Endothelial cell of umbilical vein (primary cell): ENCODE data around the gene SMAP1. TPM values are rescaled to one million over a fixed set of nuclear protein-coding genes. Genes with fewer than 3 reads are reported as not detected.

Source experiments
- BruUV-seq: library from RNA; stranded (reverse); fragments of 400-500 nt; replicated peaks from 2 replicates; lab custom pipeline; 2021; lab: Mats Ljungman, UMichigan
- CTCF ChIA-PET: fragments of 300-600, 350-600 bp; sonication (Branson Sonifier 250); formaldehyde crosslinking; loops from one replicate; lab custom pipeline; 2021; ENCODE audit warnings: antibody characterized with exemption, inconsistent platforms; lab: Charles Lee
- POLR2A ChIA-PET: fragments of 300-600, 350-600 bp; sonication (Branson Sonifier 250); formaldehyde crosslinking; loops from one replicate; lab custom pipeline; 2021; ENCODE audit warnings: antibody characterized with exemption, inconsistent platforms; lab: Charles Lee
- DNase-seq: peaks from one replicate; pipeline ENCODE4 v3.0.0-alpha.2; 2011; ENCODE audit warnings: low read depth, low spot score
- FAIRE-seq: peaks from 2 replicates; lab custom pipeline; 2011; peaks lifted over from hg19 to GRCh38; lab: Jason Lieb, UNC
- H2AFZ ChIP-seq: 2 replicates; pipeline ENCODE4 v1.6.0; 2012; ENCODE audit warnings: low read depth, low read length, control low read depth, inconsistent platforms
- H3K27ac ChIP-seq: 2 replicates; pipeline ENCODE4 v1.5.1; 2011; ENCODE audit warnings: low read depth, mild to moderate bottlenecking, control low read depth, low read length, moderate library complexity; ENCODE audit not compliant: insufficient read depth
- H3K27me3 ChIP-seq, 2 experiments: 2 replicates each; pipeline versions ENCODE4 v1.6.0 to v1.6.1; 2011; ENCODE audit warnings: low read length in 2 of 2, mixed read lengths in 1 of 2; ENCODE audit not compliant: control insufficient read depth in 2 of 2, insufficient read depth in 2 of 2
- H3K36me3 ChIP-seq, 2 experiments: 2 replicates in 1 of 2; 3 replicates in 1 of 2; pipeline ENCODE4 v1.5.1; 2011; ENCODE audit warnings: low read length in 2 of 2, mild to moderate bottlenecking in 1 of 2, moderate library complexity in 1 of 2; ENCODE audit not compliant: control insufficient read depth in 2 of 2, insufficient read depth in 2 of 2; ENCODE audit errors: extremely low read depth in 1 of 2
- H3K4me1 ChIP-seq: 3 replicates; pipeline ENCODE4 v1.5.1; 2011; ENCODE audit warnings: mild to moderate bottlenecking, low read length; ENCODE audit not compliant: control insufficient read depth, insufficient read depth; ENCODE audit errors: extremely low read depth
- H3K4me2 ChIP-seq: 2 replicates; pipeline ENCODE4 v1.6.1; 2011; ENCODE audit warnings: low read length, control low read depth, mixed read lengths; ENCODE audit not compliant: insufficient read depth
- H3K4me3 ChIP-seq, 3 experiments: fragments of 200-600 bp in 1 of 3; sonication (generic), shearing (Covaris generic) in 1 of 3; replicated peaks in 1 of 3; 2 replicates each; pipeline ENCODE4 v1.5.1; 2011 to 2016; ENCODE audit warnings: control low read depth in 3 of 3, low read length in 3 of 3, mild to moderate bottlenecking in 2 of 3, inconsistent platforms in 1 of 3, low read depth in 1 of 3, moderate library complexity in 1 of 3; ENCODE audit not compliant: insufficient read depth in 1 of 3
- H3K79me2 ChIP-seq: 2 replicates; pipeline ENCODE4 v1.6.0; 2012; ENCODE audit warnings: low read length, inconsistent platforms; ENCODE audit not compliant: control insufficient read depth, insufficient read depth
- H3K9ac ChIP-seq: replicated peaks from 2 replicates; pipeline ENCODE3; 2011; ENCODE audit warnings: low read length, control low read depth; ENCODE audit not compliant: insufficient read depth; ENCODE audit errors: extremely low read depth
- H3K9me1 ChIP-seq: replicated peaks from 3 replicates; pipeline ENCODE4 v1.6.0; 2011; ENCODE audit warnings: mild to moderate bottlenecking, low read length; ENCODE audit not compliant: control insufficient read depth, insufficient read depth; ENCODE audit errors: extremely low read depth
- H3K9me3 ChIP-seq: replicated peaks from 2 replicates; pipeline ENCODE4 v1.5.1; 2012; ENCODE audit warnings: low read length, inconsistent platforms; ENCODE audit not compliant: control insufficient read depth, insufficient read depth
- H4K20me1 ChIP-seq: replicated peaks from 2 replicates; pipeline ENCODE3; 2011; ENCODE audit warnings: mild to moderate bottlenecking, low read length; ENCODE audit not compliant: control insufficient read depth, insufficient read depth; ENCODE audit errors: extremely low read depth
- CTCF ChIP-seq, 2 donors: IDR thresholded peaks; 1 replicate in 1 of 2; 2 replicates in 1 of 2; pipeline ENCODE4 v1.5.1; 2011; ENCODE audit warnings: low read length in 2 of 2, mild to moderate bottlenecking in 2 of 2, moderate library complexity in 2 of 2, control low read depth in 1 of 2, inconsistent platforms in 1 of 2, low read depth in 1 of 2; ENCODE audit not compliant: insufficient read depth in 1 of 2; ENCODE audit errors: extremely low read depth in 1 of 2
- EZH2 ChIP-seq: IDR thresholded peaks from 2 replicates; pipeline ENCODE4 v1.6.1; 2012; ENCODE audit warnings: borderline replicate concordance, low read depth, mild to moderate bottlenecking, moderate library complexity, low read length, inconsistent platforms; ENCODE audit not compliant: severe bottlenecking
- FOS ChIP-seq: IDR thresholded peaks from 2 replicates; pipeline ENCODE4 v1.6.1; 2011; ENCODE audit warnings: mild to moderate bottlenecking, low read length, moderate library complexity, borderline replicate concordance; ENCODE audit not compliant: insufficient read depth
- GATA2 ChIP-seq: IDR thresholded peaks from 2 replicates; pipeline ENCODE4 v1.7.0; 2011; ENCODE audit warnings: low read depth, mild to moderate bottlenecking, moderate library complexity, mixed read lengths, low read length; ENCODE audit not compliant: insufficient read length, insufficient read depth
- JUN ChIP-seq: IDR thresholded peaks from 2 replicates; pipeline ENCODE4 v1.6.1; 2011; ENCODE audit warnings: borderline replicate concordance, low read depth; ENCODE audit not compliant: insufficient read length, insufficient read depth
- MAX ChIP-seq: IDR thresholded peaks from 2 replicates; pipeline ENCODE4 v1.6.1; 2011; ENCODE audit not compliant: insufficient read depth, insufficient read length
- MYC ChIP-seq: IDR thresholded peaks from one replicate; pipeline ENCODE4 v1.6.1; 2011; ENCODE audit warnings: mild to moderate bottlenecking, low read depth, low read length
- POLR2A ChIP-seq: IDR thresholded peaks from 2 replicates; pipeline ENCODE4 v1.6.1; 2012; ENCODE audit warnings: low read depth, mild to moderate bottlenecking, control low read depth, low read length
- POLR2AphosphoS5 ChIP-seq: IDR thresholded peaks from 2 replicates; pipeline ENCODE4 v1.6.1; 2012; ENCODE audit warnings: low read depth, mild to moderate bottlenecking, control low read depth, low read length, moderate library complexity; ENCODE audit not compliant: insufficient read depth
- dilution Hi-C: fragments of 300-500 bp; cut with MboI; formaldehyde crosslinking; loops from one replicate; pipeline ENCODE4 v1.15.0; 2019; ENCODE audit warnings: low sequenced_read_pairs; ENCODE audit not compliant: extremely low pct_ligation_motif_present
- intact Hi-C: fragments of 100-400 bp; cut with micrococcal nuclease; formaldehyde crosslinking; loops from one replicate; pipeline ENCODE4 v1.10.0; 2022
- polyA plus RNA-seq, 4 experiments: library from polyadenylated mRNA; depleted of rRNA in 3 of 4; stranded (reverse) in 3 of 4; unstranded in 1 of 4; fragments of >200 nt; gene quantifications; 2 replicates each; pipeline versions ENCODE4 v1.2.1 to v1.2.3, GENCODE V29; 2011 to 2012; ENCODE audit warnings: missing spikeins in 1 of 4
- total RNA-seq: library from RNA; stranded (reverse); gene quantifications from 2 replicates; pipeline ENCODE4 v1.2.3, GENCODE V29; 2021

Gene SMAP1
- total and polyA plus RNA-seq, 2 donors (not counting 3 experiments of a cell fraction or from before 2014, with no cell fraction given) = 14.6 to 24.6 TPM

GRCh38 chr6:70734381-70734780, 66.7 kb downstream of the SMAP1 start:
- Histone ChIP-seq H3K9ac (no peak overlapping the region), H3K79me2 (peaks cover 4% of the 10 kb centered on the region), H3K9me1 (no peaks in the 10 kb centered on the region), H2AFZ (no peak overlapping the region), H3K27me3 (no peaks in the 10 kb centered on the region), H4K20me1 (no peaks in the 10 kb centered on the region), H3K4me3 (no peak overlapping the region), H3K27ac (no peak overlapping the region), H3K36me3 (peaks cover 0 to 3% of the 10 kb centered on the region in 2 experiments), H3K4me1 (no peaks in the 10 kb centered on the region), H3K4me2 (no peak overlapping the region), H3K9me3 (no peaks in the 10 kb centered on the region)
- ChIA-PET CTCF (no interaction called here), POLR2A (no interaction called here)
- dilution Hi-C loops = no loop called here
- DNase-seq = no peak
- TF ChIP-seq POLR2A = no peak
- no peak for TF ChIP-seq MAX
- no peak for TF ChIP-seq FOS
- no peak for TF ChIP-seq EZH2
- TF ChIP-seq MYC = no peak
- TF ChIP-seq POLR2AphosphoS5 = no peak
- no peak for TF ChIP-seq GATA2
- no peak for TF ChIP-seq JUN
- no peak for TF ChIP-seq CTCF (IDR thresholded peaks at IDR 0.05; ENCODE audit: extremely low read depth in 1 of 2, insufficient read depth in 1 of 2, low read depth in 1 of 2, low read length in 2 of 2)
- intact Hi-C loops = no loop called here
- no peak for FAIRE-seq
- no TSS peak for BruUV-seq
